ENCODE results near the gene TAF3.

GRCh38 chr10:8064436-8064835, 246.1 kb downstream of the TAF3 start:
- TF ChIP-seq POLR2A (IDR thresholded peaks at IDR 0.05; ENCODE audit: low read depth, low read length) = no peak
- no peak for TF ChIP-seq POU2F2 (IDR thresholded peaks at IDR 0.05; ENCODE audit: low read depth, low read length)
- TF ChIP-seq SPI1 (IDR thresholded peaks at IDR 0.05; ENCODE audit: low read depth, low read length) = no peak
- no peak for TF ChIP-seq POLR2AphosphoS5 (IDR thresholded peaks at IDR 0.05; ENCODE audit: low read depth, low read length)
